SIG-M5 (cell line): Measurements from ENCODE around the gene MGMT.

Source experiments
- DNase-seq: peaks from one replicate; lab custom pipeline; 2025; lab: John Stamatoyannopoulos, UW

The MGMT gene

DNA sequence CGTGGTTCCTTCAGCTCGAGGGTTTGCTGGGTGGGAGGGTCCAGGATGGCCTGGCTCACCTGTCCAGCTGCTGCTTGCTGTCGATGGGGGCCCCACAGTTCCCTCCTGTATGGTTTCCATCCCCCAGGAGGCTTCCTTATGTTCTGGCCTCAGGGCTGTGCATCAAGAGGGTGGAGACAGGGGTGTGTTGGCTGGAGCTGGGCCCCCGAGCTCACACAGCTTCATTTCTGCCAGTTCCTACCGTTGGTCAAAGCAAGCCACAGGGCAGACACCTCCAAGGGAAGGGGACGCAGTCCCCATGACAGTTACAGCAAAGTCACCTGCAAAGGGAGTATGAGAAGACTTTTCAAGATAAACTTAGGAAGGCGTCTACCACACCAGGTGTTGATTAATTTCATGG is 340.2 kb downstream of the MGMT start:
- DNase-seq, result no peak

DNA sequence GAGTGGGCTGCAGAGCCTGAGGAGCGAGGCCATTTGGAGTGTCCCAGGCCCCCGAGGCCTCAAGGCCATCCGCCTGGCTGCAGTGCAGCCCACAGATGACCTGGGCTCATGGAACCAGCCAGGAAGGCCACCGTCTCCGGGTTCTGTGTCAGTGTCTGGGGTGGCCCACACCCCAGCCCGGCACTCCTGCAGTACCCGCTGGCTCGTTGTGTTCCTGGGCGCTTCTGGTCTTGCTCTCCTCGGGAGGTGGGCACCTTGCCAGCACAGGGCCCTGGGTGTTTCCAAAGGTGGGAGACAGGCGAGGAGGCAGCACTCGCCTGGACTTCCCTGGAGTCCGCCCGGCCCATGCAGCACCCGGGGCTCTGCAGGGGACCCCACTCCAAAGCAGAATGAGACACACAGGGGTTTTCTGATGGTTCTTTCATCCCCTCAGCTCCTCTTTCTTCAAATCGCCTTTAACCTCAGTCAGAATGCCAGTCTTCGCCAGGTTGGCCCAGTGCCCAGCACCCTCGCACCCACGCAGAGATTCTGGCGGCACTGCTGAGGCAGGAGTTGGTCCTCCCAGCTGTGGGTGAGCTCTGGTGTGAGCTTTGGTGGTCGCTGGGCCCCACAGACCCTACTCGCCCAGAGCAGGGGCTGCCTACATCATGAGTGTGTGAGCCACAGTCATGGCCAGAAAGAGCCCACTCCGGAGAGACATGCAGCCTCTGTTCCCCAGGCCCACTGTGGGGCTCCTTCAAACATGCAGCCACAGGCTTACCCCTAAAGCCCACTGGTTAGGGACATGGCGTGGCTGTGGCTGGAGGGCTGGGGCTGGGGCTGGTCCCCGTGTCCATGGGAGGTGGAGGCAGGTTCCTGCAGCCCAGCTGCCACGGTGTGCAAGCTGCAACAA is 341.3 kb downstream of the MGMT start:
- no peak for DNase-seq

DNA sequence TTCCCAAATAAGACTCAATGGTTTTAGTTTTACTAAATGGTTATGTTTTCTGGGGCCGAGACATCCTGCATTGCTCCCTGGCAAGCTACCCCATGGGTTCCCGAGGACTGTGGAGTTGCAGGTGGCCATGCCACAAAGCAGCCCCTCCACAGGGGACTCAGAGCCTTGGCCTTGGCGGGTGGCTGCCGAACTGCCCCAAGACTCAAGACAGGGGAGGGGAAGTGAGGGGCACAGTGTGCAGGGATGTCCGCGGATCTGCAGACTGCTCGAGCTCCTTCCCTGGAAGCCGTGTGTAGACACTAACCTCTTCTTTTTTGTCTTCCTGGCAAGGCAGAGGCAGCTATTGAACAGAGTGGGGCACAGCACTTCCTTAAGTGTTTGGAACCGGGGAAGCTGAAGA is 342.4 kb downstream of the MGMT start:
- no peak for DNase-seq

DNA sequence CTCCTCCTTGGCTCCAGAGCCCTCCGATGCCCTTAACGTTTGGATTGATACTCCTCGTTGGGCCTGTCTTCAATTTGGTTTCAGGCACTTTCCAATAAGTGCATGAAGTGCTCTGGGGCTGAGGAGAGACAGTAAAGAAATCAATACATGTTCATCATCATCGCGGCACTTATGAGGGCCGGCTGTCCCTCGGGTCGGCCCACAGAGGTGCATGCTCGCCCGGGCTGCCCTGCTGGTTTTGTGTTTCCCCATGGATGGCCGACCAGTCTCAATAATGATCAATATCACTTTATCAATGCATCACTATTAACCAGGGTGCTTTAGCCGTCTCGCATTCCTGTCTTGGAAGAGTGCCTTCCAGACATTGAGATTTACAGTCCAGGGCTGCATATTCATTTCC is 342.8 kb downstream of the MGMT start:
- no peak for DNase-seq

DNA sequence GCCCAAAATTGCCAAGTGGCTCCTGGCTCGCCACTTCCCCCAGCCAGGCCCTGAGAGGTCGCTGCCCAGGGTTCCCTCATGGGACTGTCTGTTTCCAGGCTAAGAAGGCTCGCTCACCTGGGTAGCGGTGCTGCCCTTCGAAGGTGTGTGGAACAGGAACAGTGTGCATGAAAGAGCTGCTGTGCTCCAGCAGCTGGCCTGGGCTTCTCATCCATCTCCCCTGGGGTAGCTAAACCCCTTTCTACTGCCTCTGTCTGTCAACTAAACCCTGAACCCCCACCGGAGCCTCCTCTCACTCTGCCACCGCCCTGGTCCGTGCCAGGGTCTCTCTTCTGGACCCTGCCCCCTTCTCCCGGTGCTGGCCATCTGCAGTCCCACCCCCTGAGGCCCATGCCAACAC is 344.2 kb downstream of the MGMT start:
- DNase-seq, result no peak

DNA sequence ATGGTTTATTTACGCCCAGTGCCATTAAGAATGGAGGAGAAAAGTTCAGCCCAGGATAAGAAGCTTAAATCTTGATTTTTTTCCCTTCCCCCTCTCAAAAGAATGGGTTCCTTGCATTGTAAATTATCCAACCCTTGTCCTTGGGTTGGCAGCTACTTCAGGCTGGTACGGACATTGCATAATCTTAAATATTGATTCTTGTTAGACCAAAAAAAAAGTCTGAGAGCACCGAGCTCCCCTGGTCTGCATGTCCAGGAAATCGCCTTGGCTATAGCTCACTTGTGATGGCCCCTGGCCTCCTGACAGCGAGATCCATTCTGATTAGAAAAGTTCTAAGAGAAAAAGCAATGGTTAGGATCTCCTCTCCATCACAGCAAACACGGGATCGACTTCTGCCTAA is 345.4 kb downstream of the MGMT start:
- DNase-seq, result no peak

DNA sequence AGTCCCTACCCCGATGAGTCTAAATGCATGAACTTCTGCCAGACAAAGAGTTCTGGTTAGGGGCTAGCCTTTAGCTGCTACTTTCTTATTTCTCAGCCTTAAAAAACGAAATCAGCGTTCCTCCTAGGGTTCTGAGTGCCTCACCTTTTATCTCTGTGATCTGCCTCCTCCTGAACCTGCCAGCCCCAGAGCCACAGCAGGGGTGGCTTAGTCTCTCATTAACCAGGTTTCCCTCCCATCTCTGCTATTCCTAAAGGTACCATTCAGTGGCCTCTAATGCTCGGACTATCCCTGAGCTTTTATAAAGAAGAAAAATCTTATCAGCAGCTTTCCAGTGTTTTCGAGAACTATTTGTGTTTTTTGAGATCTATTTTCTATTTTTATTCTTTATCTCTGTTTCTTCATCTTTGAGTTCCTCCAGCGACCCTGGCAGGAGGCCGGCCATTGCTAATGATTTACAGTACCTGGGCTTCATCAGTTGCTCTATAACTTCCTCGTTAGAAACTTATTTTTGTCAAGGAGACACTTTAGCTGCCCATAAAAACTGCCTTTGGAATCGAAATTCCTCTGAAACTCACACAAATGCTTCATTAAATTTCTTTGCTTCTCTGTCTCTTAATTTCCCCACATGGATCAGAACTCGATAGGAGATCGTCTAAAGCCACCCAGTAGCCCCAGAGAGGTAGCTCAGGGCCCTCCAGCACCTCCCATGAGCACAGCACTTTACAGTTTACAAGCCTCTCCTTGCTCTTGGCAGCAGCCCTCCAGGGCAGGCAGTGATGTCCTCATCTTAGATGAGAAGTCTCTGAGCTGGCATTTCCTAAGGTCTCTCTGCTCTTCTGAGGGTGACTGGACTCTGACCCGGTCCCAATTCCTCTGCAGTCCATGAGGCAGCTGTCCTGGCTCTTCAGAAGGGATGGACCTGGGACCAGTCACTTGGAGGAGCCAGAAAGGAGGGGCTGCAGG is 347.9 kb downstream of the MGMT start:
- no peak for DNase-seq

DNA sequence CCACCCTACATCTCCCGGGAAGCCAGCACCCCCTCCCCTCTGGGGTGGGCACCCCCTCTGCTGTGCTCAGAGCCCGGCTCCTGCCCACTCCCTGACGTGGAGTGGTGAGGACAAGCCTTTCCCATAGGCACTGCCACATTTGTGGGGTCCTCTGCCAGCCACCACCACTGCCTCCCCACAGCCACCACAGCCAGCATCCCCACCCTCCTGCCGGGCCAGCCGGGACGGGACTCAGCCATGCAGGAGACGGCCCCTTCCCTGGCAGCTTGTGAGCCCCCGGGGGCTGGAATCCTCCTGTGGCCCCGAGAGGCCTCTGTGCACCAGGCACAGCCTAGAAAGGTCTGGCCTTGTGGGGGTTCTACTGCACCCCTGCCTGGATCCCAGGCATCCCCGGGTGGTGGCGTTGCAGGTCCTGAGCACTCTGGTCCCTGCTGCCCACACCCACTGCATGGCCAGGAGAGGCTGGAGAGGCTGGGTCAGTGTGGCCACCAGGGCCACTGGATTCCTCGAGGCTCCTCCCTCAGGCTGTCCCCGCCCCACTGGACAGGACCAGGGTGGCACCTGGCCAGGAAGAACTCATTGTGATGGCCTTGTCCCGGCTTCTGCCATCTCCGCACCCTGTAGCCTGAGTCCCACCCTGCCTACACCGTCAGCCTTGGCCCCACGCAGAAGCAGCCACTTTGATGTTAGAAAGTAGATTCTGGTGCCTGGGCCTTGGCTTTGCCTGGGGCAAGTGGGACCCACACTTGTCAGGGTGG is 349.0 kb downstream of the MGMT start:
- no peak for DNase-seq

DNA sequence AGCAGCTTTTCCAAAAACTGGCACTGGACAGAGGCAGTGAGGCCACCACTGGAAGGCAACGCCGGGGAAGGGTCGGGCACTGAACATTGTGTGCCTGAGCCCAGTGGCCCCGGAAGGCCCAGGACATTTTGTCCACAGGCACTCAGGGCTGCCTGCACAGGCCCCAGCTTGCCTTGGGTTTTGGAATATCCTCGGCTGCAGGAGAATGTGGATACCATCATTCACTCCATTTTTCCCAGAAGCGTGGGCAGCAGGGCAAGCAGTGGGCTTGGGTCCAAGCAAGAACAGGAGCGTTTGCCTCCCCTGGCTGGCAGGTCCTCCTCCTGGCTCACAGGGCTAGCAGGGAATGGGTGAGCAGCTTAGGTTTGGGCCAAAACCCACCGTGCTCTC is 349.6 kb downstream of the MGMT start:
- no peak for DNase-seq
